Smooth muscle cell (in vitro differentiated cells): Measurements from ENCODE around the gene RNF25. TPM values are rescaled to one million over a fixed set of nuclear protein-coding genes. Genes with fewer than 3 reads are reported as not detected.

Experiments used
- DNase-seq: peaks from one replicate; lab custom pipeline; 2025; ENCODE audit not compliant: unreplicated experiment; lab: John Stamatoyannopoulos, UW
- H2AFZ ChIP-seq: fragments of 200-600 bp; sonication (generic); 2 replicates; pipeline ENCODE4 v1.6.0; 2016; ENCODE audit warnings: antibody characterized with exemption, low read depth, mild to moderate bottlenecking
- H3F3A ChIP-seq: fragments of 200-600 bp; sonication (generic); 2 replicates; pipeline ENCODE4 v1.6.0; 2017; ENCODE audit warnings: antibody characterized with exemption, low read depth
- H3K27ac ChIP-seq: fragments of 200-600 bp; sonication (generic); 2 replicates; pipeline ENCODE4 v1.5.1; 2016; ENCODE audit warnings: low read depth, mild to moderate bottlenecking
- H3K27me3 ChIP-seq: fragments of 200-600 bp; sonication (generic); 2 replicates; pipeline ENCODE4 v1.6.1; 2016; ENCODE audit warnings: low read depth, mild to moderate bottlenecking
- H3K36me3 ChIP-seq: fragments of 200-600 bp; sonication (generic); 2 replicates; pipeline ENCODE4 v1.5.1; 2016; ENCODE audit warnings: low read depth
- H3K4me1 ChIP-seq: fragments of 200-600 bp; sonication (generic); 2 replicates; pipeline ENCODE4 v1.5.1; 2016; ENCODE audit warnings: low read depth
- H3K4me2 ChIP-seq: fragments of 200-600 bp; sonication (generic); 2 replicates; pipeline ENCODE4 v1.6.0; 2016; ENCODE audit warnings: mild to moderate bottlenecking
- H3K4me3 ChIP-seq: fragments of 200-600 bp; sonication (generic); 2 replicates; pipeline ENCODE4 v1.5.1; 2016; ENCODE audit warnings: mild to moderate bottlenecking
- H3K79me2 ChIP-seq: fragments of 200-600 bp; sonication (generic); 2 replicates; pipeline ENCODE4 v1.6.0; 2016; ENCODE audit warnings: low read depth, mild to moderate bottlenecking
- H3K9ac ChIP-seq: fragments of 200-600 bp; sonication (generic); 2 replicates; pipeline ENCODE4 v1.6.0; 2016; ENCODE audit warnings: low read depth
- H3K9me3 ChIP-seq: fragments of 200-600 bp; sonication (generic); replicated peaks from 2 replicates; pipeline ENCODE4 v1.5.1; 2016; ENCODE audit warnings: low read depth
- H4K20me1 ChIP-seq: fragments of 200-600 bp; sonication (generic); 2 replicates; pipeline ENCODE4 v1.6.0; 2016; ENCODE audit warnings: low read depth
- WGBS: methylation state at CpG from one replicate; pipeline ENCODE4 v1.1.7; 2016; ENCODE audit warnings: low lambda C conversion rate; 5-methylcytosine and 5-hydroxymethylcytosine counted together
- polyA plus RNA-seq: library from polyadenylated mRNA; unstranded; fragments of >200 nt; fragmentation: Nextera tagmentation; extraction: Ambion mirVana; gene quantifications from 2 replicates; pipeline ENCODE4 v1.2.1, GENCODE V29; 2016
- total RNA-seq: library from RNA; depleted of rRNA; stranded (reverse); fragments of >200 nt; gene quantifications from 2 replicates; pipeline ENCODE4 v1.2.3, GENCODE V29; 2014
- TF ChIP-seq, protein P1 (sequence below): fragments of 200-600 bp; sonication (generic); IDR thresholded peaks from 2 replicates; pipeline ENCODE4 v1.5.1; 2017; ENCODE audit warnings: borderline replicate concordance, mild to moderate bottlenecking, antibody characterized with exemption; ENCODE audit not compliant: insufficient read depth, poor library complexity, severe bottlenecking

Gene RNF25
- total and polyA plus RNA-seq, 2 experiments from 2014 or later = 33.5 to 43.1 TPM

DNA sequence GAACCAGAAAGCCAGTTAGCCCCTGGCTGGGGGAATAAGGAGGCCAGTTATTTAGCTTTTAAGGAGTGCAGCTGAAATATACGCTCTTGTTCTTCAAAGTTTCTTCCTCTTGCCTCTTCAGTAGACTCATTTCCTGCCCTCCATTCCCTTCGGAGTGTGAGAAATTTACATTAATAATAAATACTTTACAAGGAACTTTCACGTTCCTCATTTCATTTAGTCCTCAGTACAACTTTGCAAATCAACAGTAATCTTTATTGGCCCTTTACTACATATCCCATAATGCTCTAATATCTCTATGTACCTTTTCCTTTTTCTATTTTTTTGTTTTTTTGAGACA lies 48.5 kb downstream of the RNF25 start:
- no peak overlapping the region for H2AFZ ChIP-seq
- TF ChIP-seq, protein P1, sequence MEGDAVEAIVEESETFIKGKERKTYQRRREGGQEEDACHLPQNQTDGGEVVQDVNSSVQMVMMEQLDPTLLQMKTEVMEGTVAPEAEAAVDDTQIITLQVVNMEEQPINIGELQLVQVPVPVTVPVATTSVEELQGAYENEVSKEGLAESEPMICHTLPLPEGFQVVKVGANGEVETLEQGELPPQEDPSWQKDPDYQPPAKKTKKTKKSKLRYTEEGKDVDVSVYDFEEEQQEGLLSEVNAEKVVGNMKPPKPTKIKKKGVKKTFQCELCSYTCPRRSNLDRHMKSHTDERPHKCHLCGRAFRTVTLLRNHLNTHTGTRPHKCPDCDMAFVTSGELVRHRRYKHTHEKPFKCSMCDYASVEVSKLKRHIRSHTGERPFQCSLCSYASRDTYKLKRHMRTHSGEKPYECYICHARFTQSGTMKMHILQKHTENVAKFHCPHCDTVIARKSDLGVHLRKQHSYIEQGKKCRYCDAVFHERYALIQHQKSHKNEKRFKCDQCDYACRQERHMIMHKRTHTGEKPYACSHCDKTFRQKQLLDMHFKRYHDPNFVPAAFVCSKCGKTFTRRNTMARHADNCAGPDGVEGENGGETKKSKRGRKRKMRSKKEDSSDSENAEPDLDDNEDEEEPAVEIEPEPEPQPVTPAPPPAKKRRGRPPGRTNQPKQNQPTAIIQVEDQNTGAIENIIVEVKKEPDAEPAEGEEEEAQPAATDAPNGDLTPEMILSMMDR = no peak
- H3F3A ChIP-seq = no peaks in the 10 kb centered on the region
- no peak for DNase-seq
- no peak overlapping the region for H3K9ac ChIP-seq
- H3K27ac ChIP-seq = no peak overlapping the region
- no peaks in the 10 kb centered on the region for H3K36me3 ChIP-seq
- H3K4me1 ChIP-seq = no peaks in the 10 kb centered on the region
- no peaks in the 10 kb centered on the region for H4K20me1 ChIP-seq
- no peak overlapping the region for H3K4me3 ChIP-seq
- 89% methylated on average over 3 of the region's 3 CpGs for WGBS
- H3K9me3 ChIP-seq = no peaks in the 10 kb centered on the region
- no peaks in the 10 kb centered on the region for H3K27me3 ChIP-seq
- no peaks in the 10 kb centered on the region for H3K79me2 ChIP-seq
- H3K4me2 ChIP-seq = no peak overlapping the region

DNA sequence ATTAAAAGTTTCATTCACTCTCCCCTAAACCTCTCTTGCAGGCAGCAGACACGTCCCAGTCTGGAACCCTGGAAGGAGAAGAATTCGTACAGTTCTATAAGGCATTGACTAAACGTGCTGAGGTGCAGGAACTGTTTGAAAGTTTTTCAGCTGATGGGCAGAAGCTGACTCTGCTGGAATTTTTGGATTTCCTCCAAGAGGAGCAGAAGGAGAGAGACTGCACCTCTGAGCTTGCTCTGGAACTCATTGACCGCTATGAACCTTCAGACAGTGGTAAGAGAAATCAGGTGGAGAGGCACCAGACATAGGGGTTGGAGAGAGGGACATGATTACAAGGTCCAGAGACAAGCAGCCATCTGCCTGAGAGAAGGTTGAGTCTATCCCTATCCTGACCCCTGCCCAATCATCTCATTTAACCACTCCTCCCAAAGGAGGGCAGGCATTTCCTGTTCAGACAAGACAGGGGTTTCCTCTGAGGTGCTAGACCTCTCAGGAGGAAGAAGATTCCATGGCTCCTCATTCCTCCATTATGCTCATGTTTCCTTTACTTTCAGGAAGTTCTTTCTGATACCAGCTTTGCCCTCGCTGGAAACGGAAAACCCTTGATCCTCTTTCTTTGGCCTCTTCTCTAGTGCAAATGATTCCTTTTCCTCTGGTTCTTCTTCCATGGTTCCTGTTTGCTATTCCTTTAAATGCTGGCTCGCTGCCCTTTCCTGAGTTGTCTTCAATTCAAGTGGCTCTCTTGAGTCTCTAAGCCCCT lies 49.0 kb downstream of the RNF25 start:
- no peak overlapping the region for H3K4me2 ChIP-seq
- WGBS = 87% methylated on average over 7 of the region's 7 CpGs
- TF ChIP-seq, protein P1 = no peak
- no peak overlapping the region for H3K9ac ChIP-seq
- no peaks in the 10 kb centered on the region for H3K79me2 ChIP-seq
- no peaks in the 10 kb centered on the region for H3K27me3 ChIP-seq
- H3F3A ChIP-seq = no peaks in the 10 kb centered on the region
- H3K36me3 ChIP-seq = no peaks in the 10 kb centered on the region
- H3K27ac ChIP-seq = no peak overlapping the region
- H2AFZ ChIP-seq = no peak overlapping the region
- no peaks in the 10 kb centered on the region for H3K9me3 ChIP-seq
- no peak for DNase-seq
- no peaks in the 10 kb centered on the region for H4K20me1 ChIP-seq
- H3K4me1 ChIP-seq = no peaks in the 10 kb centered on the region
- no peak overlapping the region for H3K4me3 ChIP-seq

DNA sequence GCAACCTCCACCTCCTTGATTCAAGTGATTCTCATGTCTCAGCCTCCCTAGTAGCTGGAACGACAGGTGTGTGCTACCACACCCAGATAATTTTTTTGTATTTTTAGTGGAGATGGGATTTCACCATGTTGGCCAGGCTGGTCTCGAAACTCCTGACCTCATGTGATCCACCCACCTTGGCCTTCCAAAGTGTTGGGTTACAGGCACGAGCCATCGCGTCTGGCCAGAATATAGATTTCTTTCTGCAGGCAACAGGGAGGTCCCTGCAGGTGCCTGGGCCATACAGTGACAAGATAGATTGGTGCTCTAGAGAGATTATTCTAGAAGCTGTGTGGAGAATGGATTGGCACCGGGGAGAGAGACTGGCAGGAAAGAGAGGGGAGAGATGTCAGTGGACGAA lies 50.8 kb downstream of the RNF25 start:
- Histone ChIP-seq H3F3A (no peaks in the 10 kb centered on the region), H3K79me2 (no peaks in the 10 kb centered on the region), H3K36me3 (no peaks in the 10 kb centered on the region), H3K4me2 (no peak overlapping the region), H2AFZ (no peak overlapping the region), H3K27me3 (no peaks in the 10 kb centered on the region), H3K9ac (no peak overlapping the region), H3K4me1 (no peaks in the 10 kb centered on the region), H3K27ac (no peak overlapping the region), H4K20me1 (no peaks in the 10 kb centered on the region), H3K4me3 (no peak overlapping the region), H3K9me3 (no peaks in the 10 kb centered on the region)
- WGBS = 81% methylated on average over 7 of the region's 7 CpGs
- TF ChIP-seq, protein P1 = no peak
- no peak for DNase-seq
